Gastroesophageal sphincter (tissue), 4 donors: Measurements from ENCODE around the gene PAFAH1B1. TPM values are rescaled to one million over a fixed set of nuclear protein-coding genes. Genes with fewer than 3 reads are reported as not detected.

Experiments
- ATAC-seq: fragments of 150-250 bp; one replicate; pipeline ENCODE4 v1.9.1; 2016; ENCODE audit warnings: mild to moderate bottlenecking, moderate library complexity
- H3K27ac ChIP-seq, 4 donors: fragments of 200-600 bp; sonication (generic) in 3 of 4; 1 replicate in 3 of 4; 2 replicates in 1 of 4; pipeline ENCODE4 v1.5.1; 2016 to 2019
- H3K27me3 ChIP-seq: fragments of 200-600 bp; sonication (generic); one replicate; pipeline ENCODE4 v1.5.1; 2019
- H3K36me3 ChIP-seq, 2 donors: fragments of 200-600 bp; sonication (generic); one replicate each; pipeline ENCODE4 v1.5.1; 2019; ENCODE audit warnings: control low read depth in 1 of 2
- H3K4me1 ChIP-seq, 3 donors: fragments of 200-600 bp; sonication (generic); 1 replicate in 2 of 3; 2 replicates in 1 of 3; pipeline ENCODE4 v1.5.1; 2016 to 2019; ENCODE audit warnings: control low read depth in 2 of 3
- H3K4me3 ChIP-seq, 2 donors: fragments of 200-600 bp; sonication (generic); one replicate each; pipeline ENCODE4 v1.5.1; 2019; ENCODE audit warnings: mild to moderate bottlenecking in 1 of 2, moderate library complexity in 1 of 2
- H3K9me3 ChIP-seq, 3 donors: fragments of 200-600 bp; sonication (generic); one replicate each; pipeline ENCODE4 v1.5.1; 2017 to 2019; ENCODE audit warnings: control low read depth in 2 of 3
- EP300 ChIP-seq: sonication (generic); formaldehyde crosslinking; IDR thresholded peaks from one replicate; pipeline ENCODE4 v1.6.1; 2017; ENCODE audit warnings: antibody characterized with exemption, mild to moderate bottlenecking
- POLR2A ChIP-seq, 2 donors: fragments of 450-650 bp; IDR thresholded peaks; one replicate each; pipeline ENCODE4 v1.6.1; 2017; ENCODE audit warnings: antibody characterized with exemption in 2 of 2, mild to moderate bottlenecking in 2 of 2, moderate library complexity in 1 of 2
- POLR2AphosphoS5 ChIP-seq: sonication (generic); formaldehyde crosslinking; IDR thresholded peaks from one replicate; pipeline ENCODE4 v1.6.1; 2017; ENCODE audit warnings: antibody characterized with exemption
- WGBS, 2 donors: methylation state at CpG; one replicate each; pipeline ENCODE4 v1.1.5; 2018; ENCODE audit warnings: low coverage in 1 of 2; 5-methylcytosine and 5-hydroxymethylcytosine counted together
- total RNA-seq, 4 donors: library from RNA; depleted of rRNA; stranded (reverse); fragments of >200 nt; gene quantifications; one replicate each; pipeline ENCODE4 v1.1.0, GENCODE V29; 2016
- TF ChIP-seq, protein P1 (sequence below), 4 experiments: fragments of 200-600 bp in 2 of 4; fragments of 450-650 bp in 2 of 4; sonication (generic) in 1 of 4; IDR thresholded peaks; one replicate each; pipeline ENCODE4 v1.5.1; 2017 to 2019; ENCODE audit warnings: antibody characterized with exemption in 4 of 4, mild to moderate bottlenecking in 2 of 4, moderate library complexity in 2 of 4

The PAFAH1B1 gene
- total RNA-seq, 4 donors from 2014 or later, result 91.4 to 135 (median 115) TPM

- 93 to 100% methylated on average over 1 to 3 of the region's 41 CpGs for WGBS, 2 donors
- Histone ChIP-seq H3K27me3 (no peaks in the 10 kb centered on the region), H3K4me1 (peaks cover 0 to 30% (median 0%) of the 10 kb centered on the region in 3 donors), H3K27ac (peak overlapping the region in 3 of 4 donors; percentile 38 to 57 (median 55)), H3K9me3 (no peaks in the 10 kb centered on the region), H3K4me3 (no peak overlapping the region), H3K36me3 (peaks cover 0 to 81% of the 10 kb centered on the region in 2 donors)
- TF ChIP-seq EP300, result no peak
- TF ChIP-seq POLR2A (IDR thresholded peaks at IDR 0.05), result no peak
- no peak for TF ChIP-seq POLR2AphosphoS5
- TF ChIP-seq, protein P1, sequence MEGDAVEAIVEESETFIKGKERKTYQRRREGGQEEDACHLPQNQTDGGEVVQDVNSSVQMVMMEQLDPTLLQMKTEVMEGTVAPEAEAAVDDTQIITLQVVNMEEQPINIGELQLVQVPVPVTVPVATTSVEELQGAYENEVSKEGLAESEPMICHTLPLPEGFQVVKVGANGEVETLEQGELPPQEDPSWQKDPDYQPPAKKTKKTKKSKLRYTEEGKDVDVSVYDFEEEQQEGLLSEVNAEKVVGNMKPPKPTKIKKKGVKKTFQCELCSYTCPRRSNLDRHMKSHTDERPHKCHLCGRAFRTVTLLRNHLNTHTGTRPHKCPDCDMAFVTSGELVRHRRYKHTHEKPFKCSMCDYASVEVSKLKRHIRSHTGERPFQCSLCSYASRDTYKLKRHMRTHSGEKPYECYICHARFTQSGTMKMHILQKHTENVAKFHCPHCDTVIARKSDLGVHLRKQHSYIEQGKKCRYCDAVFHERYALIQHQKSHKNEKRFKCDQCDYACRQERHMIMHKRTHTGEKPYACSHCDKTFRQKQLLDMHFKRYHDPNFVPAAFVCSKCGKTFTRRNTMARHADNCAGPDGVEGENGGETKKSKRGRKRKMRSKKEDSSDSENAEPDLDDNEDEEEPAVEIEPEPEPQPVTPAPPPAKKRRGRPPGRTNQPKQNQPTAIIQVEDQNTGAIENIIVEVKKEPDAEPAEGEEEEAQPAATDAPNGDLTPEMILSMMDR (IDR thresholded peaks at IDR 0.05), result no peak
- ATAC-seq, result no peak
Observed at GRCh38 chr17:2701161-2701995, 107.9 kb downstream of the PAFAH1B1 start.

DNA sequence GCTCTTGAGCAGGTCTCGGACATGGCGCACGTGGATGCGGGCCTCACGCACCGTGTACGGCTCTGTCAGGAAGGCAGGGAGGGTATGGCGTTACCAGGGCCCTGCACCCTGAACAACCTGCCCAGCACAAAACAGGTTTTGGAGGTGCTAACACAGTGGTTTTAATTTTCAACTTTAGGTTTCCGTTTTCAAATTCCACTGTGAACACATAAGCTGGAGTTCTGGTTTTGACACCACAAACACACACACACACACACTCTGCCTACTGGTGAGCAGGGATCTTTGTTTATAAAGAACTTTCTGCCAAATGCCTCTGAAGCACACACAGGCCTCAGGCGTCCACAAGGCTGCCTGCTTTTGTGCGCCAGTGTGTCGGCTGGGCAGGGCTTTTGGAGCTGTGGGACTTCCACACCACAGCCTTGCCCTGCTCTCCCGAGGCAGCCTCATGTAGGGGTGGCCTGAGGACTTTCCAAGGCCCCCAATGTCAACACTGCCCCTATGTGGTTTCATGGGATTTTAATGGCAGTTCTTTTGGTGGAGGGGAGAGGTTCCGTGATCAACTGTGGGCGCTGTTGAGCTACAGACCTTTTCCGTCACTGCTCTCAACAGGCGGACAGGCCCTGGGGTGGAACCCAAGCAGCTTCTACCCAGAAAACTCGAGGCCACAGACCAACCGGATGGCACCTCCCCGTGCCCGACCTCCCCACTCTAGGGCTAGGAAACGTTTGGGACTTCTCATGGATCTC lies 108.7 kb downstream of the PAFAH1B1 start:
- H3K36me3 ChIP-seq, result peaks cover 0 to 73% of the 10 kb centered on the region in 2 donors
- H3K4me3 ChIP-seq, result no peak overlapping the region
- peaks cover 0 to 38% (median 3%) of the 10 kb centered on the region in 3 donors for H3K4me1 ChIP-seq
- no peak for TF ChIP-seq POLR2AphosphoS5
- H3K9me3 ChIP-seq, result no peaks in the 10 kb centered on the region
- WGBS, 2 donors, result 54 to 56% methylated on average over 2 to 4 of the region's 22 CpGs
- peak overlapping the region in 3 of 4 donors; percentile 38 to 57 (median 55) for H3K27ac ChIP-seq
- H3K27me3 ChIP-seq, result no peaks in the 10 kb centered on the region
- ATAC-seq, result peak; percentile 23

DNA sequence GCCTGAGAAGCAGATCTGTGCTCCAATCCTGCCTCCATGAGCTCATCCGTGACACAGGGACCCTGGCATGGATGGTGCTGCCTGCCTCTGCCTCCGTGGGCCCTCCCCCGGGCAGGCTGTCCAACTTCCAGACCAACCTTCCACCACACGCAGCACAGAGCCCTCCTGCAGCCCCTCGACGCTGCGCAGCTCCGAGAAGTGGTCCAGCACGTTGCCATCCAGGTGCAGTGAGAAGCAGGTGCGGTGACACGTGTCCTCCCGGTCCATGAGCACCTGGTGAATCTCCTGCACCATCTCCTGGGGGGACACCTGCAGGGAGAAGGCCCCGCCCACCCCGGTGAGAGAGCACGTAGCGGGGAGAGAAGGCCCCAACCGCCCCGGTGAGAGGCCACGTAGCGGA lies 109.7 kb downstream of the PAFAH1B1 start:
- peaks cover 0 to 48% (median 12%) of the 10 kb centered on the region in 3 donors for H3K4me1 ChIP-seq
- WGBS, 2 donors, result 100% methylated on average over 1 of the region's 20 CpGs; no CpG with 5 or more reads in 1 of the 2 donors
- peaks cover 0 to 63% of the 10 kb centered on the region in 2 donors for H3K36me3 ChIP-seq
- H3K27me3 ChIP-seq, result no peaks in the 10 kb centered on the region
- H3K9me3 ChIP-seq, result no peaks in the 10 kb centered on the region
- TF ChIP-seq, protein P1 (IDR thresholded peaks at IDR 0.05), result no peak
- TF ChIP-seq POLR2A (IDR thresholded peaks at IDR 0.05) (no peak), EP300 (no peak), POLR2AphosphoS5 (no peak)
- no peak overlapping the region for H3K4me3 ChIP-seq
- ATAC-seq, result no peak
- no peak overlapping the region for H3K27ac ChIP-seq

DNA sequence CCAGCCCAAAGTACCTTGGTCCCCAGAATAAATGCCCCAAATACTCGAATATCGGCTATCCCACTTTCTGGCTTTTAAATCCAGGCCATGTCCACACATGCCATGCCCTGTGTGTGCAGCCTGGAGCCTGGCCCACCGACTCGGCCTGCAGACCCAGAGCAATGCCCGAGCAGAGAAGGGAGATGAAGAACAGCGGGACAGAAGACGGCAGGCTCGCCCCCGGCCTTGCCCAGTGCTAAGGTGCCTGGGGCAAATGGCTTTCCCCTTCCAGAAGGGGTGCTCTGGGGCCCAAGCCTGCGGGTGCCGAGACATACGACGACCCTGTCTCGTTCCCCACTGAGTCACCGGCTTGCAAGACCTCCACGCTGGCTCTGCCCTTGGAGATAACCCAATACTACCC lies 110.2 kb downstream of the PAFAH1B1 start:
- ATAC-seq, result no peak
- no peak overlapping the region for H3K4me3 ChIP-seq
- peaks cover 0 to 58% of the 10 kb centered on the region in 2 donors for H3K36me3 ChIP-seq
- peak overlapping the region in 1 of 4 donors; percentile 1 for H3K27ac ChIP-seq
- TF ChIP-seq, protein P1 (IDR thresholded peaks at IDR 0.05), result no peak
- no peak for TF ChIP-seq POLR2A (IDR thresholded peaks at IDR 0.05)
- TF ChIP-seq EP300, result no peak
- TF ChIP-seq POLR2AphosphoS5, result no peak
- WGBS, 2 donors, result 80% methylated on average over 1 to 2 of the region's 16 CpGs
- H3K9me3 ChIP-seq, result no peaks in the 10 kb centered on the region
- peaks cover 0 to 53% (median 15%) of the 10 kb centered on the region in 3 donors for H3K4me1 ChIP-seq
- H3K27me3 ChIP-seq, result no peaks in the 10 kb centered on the region

GRCh38 chr17:2704031-2704889 lies 110.8 kb downstream of the PAFAH1B1 start:
- H3K27ac ChIP-seq, result peak overlapping the region in 1 of 4 donors; percentile 1
- H3K4me1 ChIP-seq, result peaks cover 0 to 59% (median 22%) of the 10 kb centered on the region in 3 donors
- ATAC-seq, result no peak
- no peaks in the 10 kb centered on the region for H3K9me3 ChIP-seq
- peaks cover 0 to 52% of the 10 kb centered on the region in 2 donors for H3K36me3 ChIP-seq
- no peak overlapping the region for H3K4me3 ChIP-seq
- WGBS, 2 donors, result 72 to 80% methylated on average over 3 to 5 of the region's 38 CpGs
- TF ChIP-seq POLR2A (IDR thresholded peaks at IDR 0.05) (no peak), EP300 (no peak), POLR2AphosphoS5 (no peak)
- TF ChIP-seq, protein P1 (IDR thresholded peaks at IDR 0.05), result no peak
- H3K27me3 ChIP-seq, result no peaks in the 10 kb centered on the region
